ENCODE measurements around the gene KCTD1.
"Not testable (repeated sequence)": the region's sequence is repeated elsewhere in the genome, so short reads cannot be mapped to it uniquely, and the experiment has no call there.

The KCTD1 gene

DNA sequence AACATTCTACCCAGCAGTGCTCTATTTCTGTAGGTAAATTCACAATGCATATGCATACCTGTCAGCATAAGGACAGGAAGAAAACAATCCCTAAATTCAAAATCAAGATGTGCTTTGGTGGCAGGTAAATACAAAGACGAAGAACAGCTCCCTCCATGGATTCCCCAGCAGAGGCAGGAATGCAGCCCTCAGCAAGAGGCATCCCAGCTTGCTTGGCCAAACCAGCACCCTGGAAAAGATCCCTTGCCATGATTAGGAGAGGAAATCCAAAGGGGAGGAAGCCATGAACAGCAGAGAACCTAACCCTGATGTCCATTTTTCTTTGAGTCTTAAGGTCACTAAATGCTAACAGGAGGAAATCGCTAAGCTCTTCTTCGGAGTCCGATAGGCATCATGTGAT, 91.2 kb downstream of the KCTD1 start:
- DNase-seq: no peak

DNA sequence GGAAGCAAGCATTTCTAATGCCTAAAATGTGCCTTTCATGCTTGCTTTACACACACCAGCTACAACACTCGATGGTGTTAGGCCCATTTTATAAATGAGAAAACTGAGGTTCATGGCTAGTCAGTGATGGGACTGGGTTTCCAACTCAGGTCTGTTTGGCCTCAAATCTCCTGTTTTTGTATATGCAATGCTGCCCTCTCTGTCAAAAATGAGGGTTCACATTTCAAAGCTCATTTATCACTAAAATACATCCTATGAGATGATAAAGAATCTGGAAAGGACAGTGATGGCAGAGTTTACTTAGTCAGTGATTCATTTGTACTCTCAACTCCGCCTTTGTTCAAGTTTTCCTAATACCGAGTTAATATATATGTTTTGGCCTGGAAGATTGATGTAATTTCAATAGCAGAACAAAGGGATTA, 92.3 kb downstream of the KCTD1 start:
- peak; percentile 15 for DNase-seq

DNA sequence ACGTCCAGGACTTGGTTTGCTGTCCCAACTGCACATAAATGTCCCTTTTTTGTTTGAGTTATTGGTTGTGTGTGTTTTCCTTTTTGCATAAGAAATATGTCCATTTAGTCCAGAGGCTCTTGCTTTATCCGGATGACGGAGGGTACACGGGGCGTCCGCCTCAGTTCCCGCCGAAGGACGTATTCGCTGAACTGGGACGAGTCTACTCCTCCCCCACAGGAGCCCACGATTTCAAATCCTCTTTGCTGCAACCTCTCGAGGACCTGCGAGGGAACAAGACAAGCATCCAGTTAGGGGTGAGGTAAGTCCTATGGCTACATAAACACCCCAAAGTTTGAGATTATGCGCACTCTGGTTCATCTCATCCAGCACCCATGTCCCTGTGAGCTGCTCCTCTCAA, 92.7 kb downstream of the KCTD1 start:
- DNase-seq: no peak

- no peak for DNase-seq
Observed at GRCh38 chr18:26454616-26455015, 93.7 kb downstream of the KCTD1 start.

DNA sequence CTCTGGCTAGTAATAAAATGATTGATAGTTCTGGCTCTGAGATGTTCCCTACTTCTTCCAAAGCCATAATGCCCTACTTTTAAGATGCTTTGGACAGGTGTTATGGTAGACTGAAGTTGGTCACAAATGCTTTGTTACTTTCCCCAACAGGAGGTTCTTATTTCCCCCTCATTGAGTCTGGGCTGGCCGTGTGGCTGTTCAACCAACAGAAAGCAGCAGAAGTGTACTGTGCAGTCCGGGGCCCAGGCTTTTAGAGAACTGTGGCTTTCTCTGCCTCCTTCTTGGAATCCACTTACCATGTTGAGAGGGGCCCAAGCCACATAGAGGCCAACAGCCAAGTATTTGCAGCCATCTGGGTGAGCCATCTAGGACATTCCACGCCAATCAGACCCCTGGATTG, 94.2 kb downstream of the KCTD1 start:
- DNase-seq: no peak

DNA sequence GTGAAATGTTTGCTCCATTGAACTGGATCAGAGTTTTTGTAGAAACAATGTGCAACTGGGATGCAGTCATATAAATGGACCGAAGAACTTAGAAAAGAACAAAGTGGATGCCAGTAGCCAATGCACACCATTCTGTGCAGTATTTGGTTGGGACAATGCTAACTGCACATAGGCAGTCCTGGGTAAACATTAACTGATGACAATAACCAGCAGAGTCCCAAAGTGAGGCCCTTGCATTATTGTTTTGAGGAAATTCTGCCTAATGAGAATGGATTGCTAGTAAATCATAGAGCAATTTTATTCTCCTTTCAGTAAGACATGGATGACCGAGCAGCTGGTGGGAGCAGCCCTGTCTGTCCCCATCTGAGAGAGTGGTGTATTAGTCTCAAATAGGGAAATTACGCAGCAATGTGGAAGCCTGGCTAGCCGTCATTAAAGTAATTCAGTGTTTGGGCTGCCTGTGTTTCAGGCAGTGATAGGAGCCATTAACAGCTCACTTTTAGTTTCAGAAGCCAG, 94.9 kb downstream of the KCTD1 start:
- DNase-seq: no peak

GRCh38 chr18:26450989-26451682, 97.2 kb downstream of the KCTD1 start:
- DNase-seq: no peak

GRCh38 chr18:26448714-26449159, 99.6 kb downstream of the KCTD1 start:
- DNase-seq: no peak

DNA sequence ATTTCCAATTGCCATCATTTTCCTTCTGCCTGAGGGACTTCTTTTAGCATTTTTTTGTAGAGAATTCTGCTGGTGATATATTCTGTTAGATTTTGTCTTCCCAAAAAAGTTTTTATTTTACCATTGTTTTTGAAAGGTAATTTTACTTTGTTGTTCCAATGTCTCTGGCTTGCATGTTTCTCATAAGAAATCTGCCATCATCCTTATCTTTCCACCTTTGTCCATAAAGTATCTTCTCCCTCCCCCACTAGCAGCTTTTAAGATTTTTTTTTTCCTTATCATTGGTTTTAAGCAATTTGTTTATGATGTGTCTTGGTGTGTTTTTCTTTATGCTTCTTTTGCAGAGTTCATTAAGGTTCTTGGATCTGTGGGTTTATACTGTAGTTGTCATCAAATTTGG, 104.5 kb downstream of the KCTD1 start:
- DNase-seq: no peak

GRCh38 chr18:26442126-26442525, 106.2 kb downstream of the KCTD1 start:
- DNase-seq: no peak

DNA sequence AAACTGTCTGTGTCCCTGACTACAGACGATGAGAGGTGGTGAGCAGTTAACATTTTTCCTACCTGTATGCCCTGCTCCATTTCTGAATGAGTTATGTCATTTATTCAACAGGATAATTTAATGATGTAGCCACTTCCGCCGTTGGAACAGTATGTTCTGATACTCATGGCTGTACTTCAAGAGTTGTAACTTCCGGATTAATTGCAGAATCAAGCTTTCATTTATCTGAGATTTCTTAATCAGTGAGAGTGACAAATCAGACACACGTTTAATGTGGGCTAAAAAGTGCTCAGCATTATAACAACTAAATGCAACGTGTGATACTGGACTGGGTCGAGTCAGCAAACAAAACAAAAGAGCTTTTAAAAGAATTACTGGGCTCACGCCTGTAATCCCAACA, 107.7 kb downstream of the KCTD1 start:
- DNase-seq: no peak

DNA sequence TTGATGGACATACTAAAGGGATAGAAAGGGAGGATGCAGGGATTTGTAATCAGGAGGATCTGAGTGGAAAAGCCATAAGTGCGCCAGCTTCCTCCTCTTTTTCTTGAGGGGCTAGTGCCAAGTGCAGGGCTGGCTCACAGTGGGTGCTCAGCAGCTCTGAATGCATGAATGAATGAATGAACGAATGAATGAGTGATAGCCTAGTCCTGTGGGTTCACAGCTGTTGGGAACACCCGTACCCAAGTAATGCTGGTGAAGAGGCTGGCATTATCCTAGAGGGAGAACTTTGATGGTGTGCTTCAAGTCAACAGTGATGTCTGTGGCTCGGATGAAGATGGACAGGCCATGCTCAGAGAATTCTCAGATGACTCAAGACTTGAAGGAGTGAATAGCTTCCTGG, 108.8 kb downstream of the KCTD1 start:
- DNase-seq: no peak

DNA sequence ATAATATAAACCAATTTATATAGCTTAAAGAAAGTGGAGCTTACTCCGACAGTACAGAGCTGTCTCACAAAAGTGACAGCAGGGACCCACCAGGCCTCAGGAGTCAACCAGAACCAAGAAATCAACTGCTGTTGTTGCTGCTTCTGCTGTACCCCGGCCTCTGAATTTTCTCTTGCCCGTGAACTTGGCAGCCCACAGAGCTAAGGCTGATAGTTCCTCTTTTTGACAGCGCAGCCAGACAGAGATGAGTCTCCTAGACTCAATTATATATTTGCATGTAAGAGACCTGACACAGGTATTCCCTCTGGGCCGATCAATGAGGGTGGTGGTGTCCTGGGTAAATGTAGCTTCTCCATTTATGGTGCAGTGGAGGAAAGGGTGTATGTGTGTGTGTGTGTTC, 109.4 kb downstream of the KCTD1 start:
- DNase-seq: peak; percentile 51

GRCh38 chr18:26437634-26438033, 110.7 kb downstream of the KCTD1 start:
- not testable (repeated sequence) for DNase-seq

- no peak for DNase-seq
Observed at GRCh38 chr18:26436176-26437051, 111.9 kb downstream of the KCTD1 start.

GRCh38 chr18:26435415-26436095, 112.8 kb downstream of the KCTD1 start:
- DNase-seq: no peak

GRCh38 chr18:26434887-26435286, 113.5 kb downstream of the KCTD1 start:
- DNase-seq: no peak

DNA sequence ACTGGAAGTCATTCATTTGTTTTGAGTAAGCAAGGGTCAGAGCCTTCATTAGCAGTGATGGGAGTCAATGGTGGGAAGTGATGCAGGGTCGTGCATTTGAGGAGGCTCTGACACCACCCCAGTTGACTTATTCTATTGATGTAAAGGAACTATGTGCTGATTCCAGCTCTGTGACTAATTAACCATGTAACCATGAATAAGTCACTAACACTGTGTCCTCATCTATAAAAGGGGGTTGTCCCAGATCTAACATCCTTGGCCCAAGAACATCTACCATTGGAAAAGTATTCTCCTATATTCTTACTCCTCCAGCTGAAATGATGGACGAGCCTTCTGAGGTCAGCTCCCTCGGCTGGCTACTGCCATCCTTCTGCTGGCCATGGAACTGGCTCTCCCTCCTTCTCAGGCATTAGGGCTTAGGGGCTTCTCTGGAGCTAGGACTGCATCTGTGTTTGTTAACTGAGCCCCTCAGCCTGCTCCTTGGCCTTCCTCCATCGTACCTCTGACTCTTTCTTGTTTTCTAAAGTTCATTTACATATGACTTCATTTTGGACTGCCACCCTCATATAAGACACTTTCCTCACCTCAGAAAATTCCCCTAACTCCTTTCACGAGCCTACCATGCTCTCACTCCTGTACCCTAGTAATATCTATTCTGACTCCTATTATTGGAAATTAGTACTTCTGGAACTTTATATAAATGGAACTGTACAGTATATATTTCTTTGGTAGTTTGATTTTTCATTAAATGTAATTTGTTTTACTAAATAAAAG, 115.5 kb downstream of the KCTD1 start:
- no peak for DNase-seq

GRCh38 chr18:26429535-26430226, 118.7 kb downstream of the KCTD1 start:
- DNase-seq: no peak

DNA sequence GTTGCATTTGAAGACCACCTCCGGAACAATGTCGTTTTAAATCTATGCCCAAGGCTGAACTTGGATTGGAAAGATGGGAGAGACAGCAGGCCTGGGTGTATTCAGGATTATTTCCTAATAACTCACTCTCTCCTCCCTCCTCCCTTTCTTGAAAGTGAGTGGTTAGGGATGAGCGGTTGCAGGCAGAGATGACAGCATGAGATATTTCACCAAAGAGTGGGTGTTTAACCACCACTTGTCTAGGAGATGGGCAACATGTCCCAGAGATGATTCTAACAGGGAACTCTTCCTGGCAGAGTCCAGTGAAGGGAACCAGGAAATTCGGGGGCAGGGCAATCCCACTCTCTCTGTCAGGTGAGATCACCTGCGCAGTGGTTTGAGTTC, 123.2 kb downstream of the KCTD1 start:
- no peak for DNase-seq

DNA sequence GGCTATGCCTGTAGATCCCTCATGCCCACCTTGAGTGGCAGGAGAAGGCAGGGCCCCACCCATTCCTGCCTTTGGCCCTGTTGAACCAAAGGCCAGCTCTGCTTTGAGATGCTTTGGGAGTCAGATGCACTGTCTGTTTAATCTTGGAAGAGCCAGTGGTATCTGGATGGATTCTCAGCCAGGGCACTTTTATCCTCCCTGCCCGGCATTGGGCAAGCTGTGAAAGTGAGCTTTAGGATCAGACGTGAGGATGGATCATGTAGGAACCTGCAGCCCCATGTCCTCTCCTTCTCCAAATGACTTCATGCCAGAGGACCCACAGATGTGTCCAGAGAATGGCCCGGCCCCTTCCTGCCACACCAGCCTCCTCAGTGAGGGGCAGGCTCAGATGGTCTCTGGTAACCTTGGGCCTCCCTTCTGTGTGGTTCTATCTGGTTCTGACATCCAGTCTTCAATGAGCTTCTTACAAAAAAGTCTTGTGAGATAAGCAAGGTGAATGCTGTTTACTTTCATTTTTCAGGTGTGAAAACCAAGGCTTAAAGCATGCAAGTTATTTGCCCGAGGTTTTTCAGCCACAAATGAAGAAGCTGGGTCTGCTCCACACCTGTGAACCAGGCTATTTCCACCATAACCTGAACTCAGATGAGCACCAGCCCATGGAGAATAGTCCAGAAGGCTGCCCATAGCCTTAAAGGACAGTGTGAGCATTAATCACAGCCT, 123.8 kb downstream of the KCTD1 start:
- no peak for DNase-seq

All from hematopoietic multipotent progenitor cell treated with erythropoietin and hydrocortisone succinate and interleukin-3 and kit ligand, for 4 days (in vitro differentiated cells).